GM21526 (cell line): ENCODE results near the gene UAP1.

Experiments
- ATAC-seq: cut with Tn5 transposase; IDR thresholded peaks from one replicate; pipeline ENCODE4 v1.9.1; 2021; ENCODE audit warnings: moderate library complexity; ENCODE audit not compliant: unreplicated experiment, low FRiP score

UAP1 gene

GRCh38 chr1:162609306-162609705 is 47.8 kb downstream of the UAP1 start:
- no peak for ATAC-seq

DNA sequence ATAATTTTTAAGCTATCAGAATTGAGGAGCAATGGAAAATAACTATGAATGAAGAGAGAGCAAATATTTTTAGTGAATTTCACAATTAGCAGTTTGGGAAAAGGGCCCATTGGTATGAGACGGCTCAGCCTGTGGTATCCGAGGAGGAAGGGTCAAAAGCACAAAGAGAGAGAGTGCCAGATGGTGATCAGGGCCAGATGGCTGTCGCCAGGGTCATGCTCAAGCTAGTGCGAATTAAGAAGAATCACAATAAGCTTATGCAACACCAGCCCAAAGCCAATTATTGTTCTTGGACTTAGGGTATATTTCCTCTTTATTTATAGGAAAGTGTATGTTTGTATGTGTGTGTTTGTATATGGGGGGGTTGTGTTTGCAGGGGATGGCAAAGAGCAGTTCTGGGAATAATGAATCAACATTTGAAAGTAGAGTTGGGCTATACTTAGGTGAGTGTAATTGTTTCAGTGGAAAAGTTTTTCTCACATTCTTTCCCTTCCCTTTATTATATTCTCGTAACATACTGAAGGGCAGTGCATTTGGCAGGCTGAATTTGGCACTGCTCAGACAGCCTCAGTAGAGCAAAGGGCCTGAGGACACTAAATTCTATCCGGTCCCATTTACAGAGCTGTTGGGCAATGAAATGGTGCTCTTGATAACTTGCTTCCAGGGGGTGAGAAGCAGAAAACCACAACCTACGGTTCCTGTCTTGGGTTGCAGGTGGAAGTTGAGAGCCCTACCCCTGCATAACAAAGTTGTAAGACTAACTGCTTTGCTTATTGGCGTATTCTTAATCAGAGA is 51.3 kb downstream of the UAP1 start:
- ATAC-seq, result no peak

DNA sequence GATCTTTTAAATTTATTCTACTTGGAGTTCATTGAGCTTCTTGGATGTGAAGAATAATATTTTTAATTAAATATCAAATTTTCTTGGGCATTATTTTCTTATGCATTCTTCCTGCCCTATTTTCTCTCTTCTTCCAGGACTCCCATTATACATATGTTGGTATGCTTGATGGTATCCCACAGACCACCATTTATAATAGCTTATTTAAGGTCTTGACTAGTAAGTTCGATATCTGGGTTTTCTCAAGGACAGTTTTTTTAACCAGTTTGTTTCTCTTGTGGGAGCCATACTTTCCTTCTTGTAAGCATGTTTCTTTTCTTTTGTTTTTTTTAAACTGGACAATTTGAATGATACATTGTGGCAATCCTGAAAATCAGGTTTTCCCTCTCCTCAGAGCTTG is 55.3 kb downstream of the UAP1 start:
- no peak for ATAC-seq

GRCh38 chr1:162617513-162617912 is 56.0 kb downstream of the UAP1 start:
- ATAC-seq, result no peak

GRCh38 chr1:162619076-162619475 is 57.6 kb downstream of the UAP1 start:
- ATAC-seq, result no peak

GRCh38 chr1:162621256-162621655 is 59.7 kb downstream of the UAP1 start:
- ATAC-seq, result no peak

GRCh38 chr1:162625679-162626078 is 64.2 kb downstream of the UAP1 start:
- ATAC-seq, result no peak

DNA sequence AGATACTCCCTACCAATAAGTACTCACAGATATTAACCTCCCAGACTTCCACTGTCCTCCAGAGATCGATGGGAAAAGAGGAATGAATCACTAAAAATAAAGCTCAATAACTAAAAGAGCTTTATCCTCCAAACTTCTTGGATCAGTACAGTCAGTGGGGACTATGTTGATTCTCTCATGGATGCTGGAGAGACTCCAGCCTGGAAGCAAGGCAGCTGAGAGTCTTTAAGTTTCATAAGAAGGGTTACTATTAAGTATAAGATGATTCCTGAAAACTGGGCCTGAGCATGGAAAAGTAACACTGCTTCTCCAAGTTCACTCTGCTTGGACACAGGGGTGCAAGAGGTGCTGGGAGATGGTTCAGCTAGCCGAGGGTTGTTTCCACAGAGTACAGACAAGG is 64.6 kb downstream of the UAP1 start:
- no peak for ATAC-seq

DNA sequence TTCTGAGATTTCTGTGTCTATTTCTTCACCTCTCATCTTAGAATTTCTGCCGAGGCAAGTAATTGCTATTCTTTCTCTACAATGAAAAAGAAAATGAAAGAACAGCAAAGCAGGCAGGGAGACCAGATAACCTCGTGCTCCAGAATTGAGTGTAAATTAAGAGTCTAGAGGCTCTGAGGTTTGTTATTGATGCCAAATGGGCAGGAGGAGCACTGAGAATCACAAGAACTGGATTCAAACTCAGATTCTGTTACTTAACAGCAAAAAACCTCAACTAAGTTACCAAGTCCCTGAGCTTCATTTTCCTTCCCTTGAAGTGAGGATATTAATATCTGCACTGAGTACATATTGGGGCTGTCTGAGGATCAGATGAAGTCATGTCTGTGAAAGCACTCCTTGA is 65.2 kb downstream of the UAP1 start:
- no peak for ATAC-seq

DNA sequence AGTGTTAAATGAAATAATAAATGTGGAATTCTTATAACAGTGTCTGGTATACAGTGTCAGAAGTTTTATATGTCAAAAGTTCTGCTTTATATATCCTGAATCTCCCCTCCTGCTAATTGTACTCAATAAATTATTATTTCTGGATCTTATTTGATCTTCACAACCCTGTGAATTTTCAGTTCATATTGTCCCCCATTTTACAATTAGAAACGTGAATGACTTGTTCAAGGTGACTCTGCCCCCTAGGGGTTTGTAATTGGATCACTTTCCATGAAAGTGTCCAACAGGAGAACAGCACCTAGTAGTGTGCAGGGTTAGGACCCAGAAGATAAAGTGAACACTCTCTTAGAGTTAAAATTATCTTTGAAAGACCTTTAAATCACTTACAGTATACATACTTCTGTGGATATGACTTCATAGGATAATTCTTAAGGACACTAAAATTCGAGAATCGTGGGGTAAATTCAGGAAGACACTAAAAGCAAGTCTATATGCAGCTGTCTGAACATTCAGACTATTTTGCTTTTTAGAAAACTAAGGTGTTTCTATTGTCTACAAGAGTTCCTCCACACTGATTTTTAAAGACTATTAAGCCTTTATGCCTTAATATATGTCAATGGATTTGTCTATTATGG is 66.3 kb downstream of the UAP1 start:
- no peak for ATAC-seq

DNA sequence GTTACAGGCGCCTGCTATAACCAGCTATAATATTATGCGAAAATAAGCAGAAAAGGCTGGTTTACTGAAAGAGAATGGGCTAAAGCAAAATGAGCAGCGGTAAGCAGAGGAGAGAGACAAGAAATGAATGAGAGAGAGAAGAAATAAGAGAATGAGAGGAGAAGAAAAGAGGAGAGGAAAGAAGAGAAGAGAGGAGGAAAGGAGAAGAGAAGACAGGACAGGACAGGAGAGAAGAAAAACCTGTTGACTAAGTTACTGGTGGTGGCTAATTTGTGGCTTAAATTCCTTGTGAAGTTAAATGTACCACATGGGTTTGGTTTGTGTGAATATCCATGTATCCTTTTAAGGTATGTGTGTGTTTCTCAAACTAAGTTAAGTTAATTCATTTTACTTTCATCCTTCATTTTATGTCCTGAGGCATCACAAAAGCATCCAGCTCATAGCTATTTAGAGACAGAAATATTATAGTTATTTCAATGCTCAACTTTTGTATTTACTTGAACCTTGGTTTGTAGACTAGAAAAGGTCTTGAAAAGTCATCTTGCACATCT is 67.6 kb downstream of the UAP1 start:
- ATAC-seq, result no peak

GRCh38 chr1:162629651-162630050 is 68.1 kb downstream of the UAP1 start:
- ATAC-seq, result no peak

GRCh38 chr1:162631546-162632191 is 70.1 kb downstream of the UAP1 start:
- ATAC-seq, result no peak

- no peak for ATAC-seq
Measured at GRCh38 chr1:162632217-162632666, 70.7 kb downstream of the UAP1 start, which contains the start of gene DDR2. Gene DDR2, plus strand, starts transcription at chr1:162632464. Its CDS starts 86,600 bp downstream, at chr1:162719064.

- no peak for ATAC-seq
Measured at GRCh38 chr1:162632698-162633080, 71.2 kb downstream of the UAP1 start.

- ATAC-seq, result peak; percentile 60
Measured at GRCh38 chr1:162633081-162633762, 71.7 kb downstream of the UAP1 start.

- ATAC-seq, result no peak
Measured at GRCh38 chr1:162635418-162635817, 73.9 kb downstream of the UAP1 start.

DNA sequence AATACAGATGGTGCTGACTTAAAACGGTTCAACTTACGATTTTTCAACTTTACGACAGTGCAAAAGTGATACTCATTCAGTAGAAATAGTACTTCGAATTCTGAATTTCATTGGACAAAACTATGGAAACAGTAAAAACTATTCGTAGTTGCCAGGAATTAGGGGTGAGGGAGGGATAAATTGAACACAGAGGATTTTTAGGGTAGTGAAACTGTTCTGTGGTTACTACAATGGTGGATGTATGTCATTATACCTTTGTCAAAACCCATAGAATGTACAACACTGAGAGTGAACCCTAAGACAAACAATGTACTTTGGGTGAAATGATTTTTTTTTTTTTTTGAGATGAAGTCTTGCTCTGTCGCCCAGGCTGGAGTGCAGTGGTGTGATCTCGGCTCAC is 78.2 kb downstream of the UAP1 start:
- no peak for ATAC-seq

GRCh38 chr1:162641114-162641513 is 79.6 kb downstream of the UAP1 start:
- no peak for ATAC-seq

- ATAC-seq, result no peak
Measured at GRCh38 chr1:162644986-162645314, 83.4 kb downstream of the UAP1 start.

DNA sequence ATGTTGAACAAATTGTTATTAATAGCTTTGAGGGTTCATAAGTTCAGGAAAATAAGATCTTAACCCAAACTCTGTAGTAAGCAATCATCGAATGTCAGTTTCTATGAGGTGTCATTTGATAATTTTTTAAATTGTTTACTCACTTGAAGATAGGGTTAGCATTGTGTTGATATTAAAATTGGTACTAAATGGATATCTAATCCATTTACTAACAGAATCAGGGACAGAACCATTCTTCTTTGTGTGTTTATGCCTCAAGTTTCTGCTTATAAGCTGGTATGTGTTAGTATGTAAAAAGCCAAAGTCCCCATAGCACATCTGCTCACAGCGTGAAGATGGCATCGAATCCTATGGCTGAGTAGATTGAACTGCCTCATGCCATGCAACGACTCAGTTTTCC is 84.1 kb downstream of the UAP1 start:
- no peak for ATAC-seq
